Smooth muscle cell (in vitro differentiated cells): ENCODE results near the gene FRYL. TPM values are rescaled to one million over a fixed set of nuclear protein-coding genes. Genes with fewer than 3 reads are reported as not detected.
A peak's percentile ranks its signal among the peaks of the same experiment; 100 is the strongest.

Source experiments
- DNase-seq: peaks from one replicate; lab custom pipeline; 2025; ENCODE audit not compliant: unreplicated experiment; lab: John Stamatoyannopoulos, UW
- H2AFZ ChIP-seq: fragments of 200-600 bp; sonication (generic); 2 replicates; pipeline ENCODE4 v1.6.0; 2016; ENCODE audit warnings: antibody characterized with exemption, low read depth, mild to moderate bottlenecking
- H3F3A ChIP-seq: fragments of 200-600 bp; sonication (generic); 2 replicates; pipeline ENCODE4 v1.6.0; 2017; ENCODE audit warnings: antibody characterized with exemption, low read depth
- H3K27ac ChIP-seq: fragments of 200-600 bp; sonication (generic); 2 replicates; pipeline ENCODE4 v1.5.1; 2016; ENCODE audit warnings: low read depth, mild to moderate bottlenecking
- H3K27me3 ChIP-seq: fragments of 200-600 bp; sonication (generic); 2 replicates; pipeline ENCODE4 v1.6.1; 2016; ENCODE audit warnings: low read depth, mild to moderate bottlenecking
- H3K36me3 ChIP-seq: fragments of 200-600 bp; sonication (generic); 2 replicates; pipeline ENCODE4 v1.5.1; 2016; ENCODE audit warnings: low read depth
- H3K4me1 ChIP-seq: fragments of 200-600 bp; sonication (generic); 2 replicates; pipeline ENCODE4 v1.5.1; 2016; ENCODE audit warnings: low read depth
- H3K4me2 ChIP-seq: fragments of 200-600 bp; sonication (generic); 2 replicates; pipeline ENCODE4 v1.6.0; 2016; ENCODE audit warnings: mild to moderate bottlenecking
- H3K4me3 ChIP-seq: fragments of 200-600 bp; sonication (generic); 2 replicates; pipeline ENCODE4 v1.5.1; 2016; ENCODE audit warnings: mild to moderate bottlenecking
- H3K79me2 ChIP-seq: fragments of 200-600 bp; sonication (generic); 2 replicates; pipeline ENCODE4 v1.6.0; 2016; ENCODE audit warnings: low read depth, mild to moderate bottlenecking
- H3K9ac ChIP-seq: fragments of 200-600 bp; sonication (generic); 2 replicates; pipeline ENCODE4 v1.6.0; 2016; ENCODE audit warnings: low read depth
- H3K9me3 ChIP-seq: fragments of 200-600 bp; sonication (generic); replicated peaks from 2 replicates; pipeline ENCODE4 v1.5.1; 2016; ENCODE audit warnings: low read depth
- H4K20me1 ChIP-seq: fragments of 200-600 bp; sonication (generic); 2 replicates; pipeline ENCODE4 v1.6.0; 2016; ENCODE audit warnings: low read depth
- CTCF ChIP-seq: fragments of 200-600 bp; sonication (generic); IDR thresholded peaks from 2 replicates; pipeline ENCODE4 v1.5.1; 2017; ENCODE audit warnings: borderline replicate concordance, mild to moderate bottlenecking, antibody characterized with exemption; ENCODE audit not compliant: insufficient read depth, poor library complexity, severe bottlenecking
- WGBS: methylation state at CpG from one replicate; pipeline ENCODE4 v1.1.7; 2016; ENCODE audit warnings: low lambda C conversion rate; 5-methylcytosine and 5-hydroxymethylcytosine counted together
- polyA plus RNA-seq: library from polyadenylated mRNA; unstranded; fragments of >200 nt; fragmentation: Nextera tagmentation; extraction: Ambion mirVana; gene quantifications from 2 replicates; pipeline ENCODE4 v1.2.1, GENCODE V29; 2016
- total RNA-seq: library from RNA; depleted of rRNA; stranded (reverse); fragments of >200 nt; gene quantifications from 2 replicates; pipeline ENCODE4 v1.2.3, GENCODE V29; 2014

FRYL gene
- total and polyA plus RNA-seq, 2 experiments from 2014 or later: 14.9 to 56.6 TPM

- Histone ChIP-seq H3K4me2 (peak overlapping the region; percentile 62), H3K4me1 (peaks cover 11% of the 10 kb centered on the region), H2AFZ (no peak overlapping the region), H3K36me3 (no peaks in the 10 kb centered on the region), H3K9me3 (no peaks in the 10 kb centered on the region), H3K79me2 (peaks cover 4% of the 10 kb centered on the region), H4K20me1 (peaks cover 53% of the 10 kb centered on the region), H3K9ac (peak overlapping the region; percentile 40), H3K27me3 (no peaks in the 10 kb centered on the region), H3K27ac (peak overlapping the region; percentile 65), H3K4me3 (peak overlapping the region; percentile 9), H3F3A (no peaks in the 10 kb centered on the region)
- no peak for DNase-seq
- 53% methylated on average over 4 of the region's 4 CpGs for WGBS
- no peak for TF ChIP-seq CTCF
Measured at GRCh38 chr4:48654015-48654664, 125.9 kb downstream of the FRYL start.

- Histone ChIP-seq H3K4me2 (peak overlapping the region; percentile 62), H4K20me1 (peaks cover 61% of the 10 kb centered on the region), H3K27me3 (no peaks in the 10 kb centered on the region), H3K4me1 (peaks cover 11% of the 10 kb centered on the region), H3K4me3 (peak overlapping the region; percentile 9), H3K9me3 (no peaks in the 10 kb centered on the region), H3K36me3 (no peaks in the 10 kb centered on the region), H3K9ac (peak overlapping the region; percentile 40), H2AFZ (no peak overlapping the region), H3K27ac (peak overlapping the region; percentile 65), H3F3A (no peaks in the 10 kb centered on the region), H3K79me2 (peaks cover 11% of the 10 kb centered on the region)
- DNase-seq: peak; percentile 1
- TF ChIP-seq CTCF: no peak
- 48% methylated on average over 8 of the region's 8 CpGs for WGBS
Measured at GRCh38 chr4:48653217-48654014, 126.7 kb downstream of the FRYL start.

- TF ChIP-seq CTCF: no peak
- H3K27ac ChIP-seq: peak overlapping the region; percentile 39
- H3F3A ChIP-seq: no peaks in the 10 kb centered on the region
- no peaks in the 10 kb centered on the region for H3K27me3 ChIP-seq
- H3K9me3 ChIP-seq: no peaks in the 10 kb centered on the region
- no peak overlapping the region for H3K4me2 ChIP-seq
- no peaks in the 10 kb centered on the region for H3K36me3 ChIP-seq
- no peak overlapping the region for H3K4me3 ChIP-seq
- no peak for DNase-seq
- peaks cover 25% of the 10 kb centered on the region for H3K79me2 ChIP-seq
- H4K20me1 ChIP-seq: peaks cover 57% of the 10 kb centered on the region
- no peak overlapping the region for H2AFZ ChIP-seq
- 10% methylated on average over 1 of the region's 1 CpG for WGBS
- H3K4me1 ChIP-seq: peaks cover 11% of the 10 kb centered on the region
- H3K9ac ChIP-seq: no peak overlapping the region
Measured at GRCh38 chr4:48651914-48652313, 128.2 kb downstream of the FRYL start.
